BJ (cell line): Measurements from ENCODE around the gene ENOX1. TPM values are rescaled to one million over a fixed set of nuclear protein-coding genes. Genes with fewer than 3 reads are reported as not detected.

Experiments used
- CTCF ChIA-PET: fragments of 350-600 bp; formaldehyde crosslinking; extraction: SDS; loops from one replicate; lab custom pipeline; 2021; ENCODE audit warnings: antibody characterized with exemption, inconsistent platforms; lab: Yijun Ruan, JAX
- POLR2A ChIA-PET: fragments of 300-600 bp; sonication (Branson Sonifier 250); formaldehyde crosslinking; extraction: SDS; loops from one replicate; lab custom pipeline; 2021; ENCODE audit warnings: antibody characterized with exemption; lab: Charles Lee
- DNase-seq: peaks from one replicate; pipeline ENCODE4 v3.0.0-alpha.2; 2011; ENCODE audit warnings: low read depth
- H3K27me3 ChIP-seq: 2 replicates; pipeline ENCODE4 v1.6.0; 2011; ENCODE audit warnings: low read length; ENCODE audit not compliant: control insufficient read depth, insufficient read depth
- H3K36me3 ChIP-seq: 2 replicates; pipeline ENCODE4 v1.5.1; 2011; ENCODE audit warnings: low read length; ENCODE audit not compliant: control insufficient read depth, insufficient read depth
- H3K4me3 ChIP-seq: 2 replicates; pipeline ENCODE4 v1.5.1; 2011; ENCODE audit warnings: low read depth, mild to moderate bottlenecking, control low read depth, low read length
- polyA plus RNA-seq: library from polyadenylated mRNA; depleted of rRNA; stranded (reverse); fragments of >200 nt; gene quantifications from 2 replicates; pipeline ENCODE4 v1.2.3, GENCODE V29; 2011
- TF ChIP-seq, protein P1 (sequence below): IDR thresholded peaks from 2 replicates; pipeline ENCODE4 v1.5.1; 2011; ENCODE audit warnings: low read depth, mild to moderate bottlenecking, control low read depth, inconsistent platforms, low read length, moderate library complexity; ENCODE audit not compliant: insufficient read depth

The ENOX1 gene
- polyA plus RNA-seq, 1 experiment: 2.1 TPM

DNA sequence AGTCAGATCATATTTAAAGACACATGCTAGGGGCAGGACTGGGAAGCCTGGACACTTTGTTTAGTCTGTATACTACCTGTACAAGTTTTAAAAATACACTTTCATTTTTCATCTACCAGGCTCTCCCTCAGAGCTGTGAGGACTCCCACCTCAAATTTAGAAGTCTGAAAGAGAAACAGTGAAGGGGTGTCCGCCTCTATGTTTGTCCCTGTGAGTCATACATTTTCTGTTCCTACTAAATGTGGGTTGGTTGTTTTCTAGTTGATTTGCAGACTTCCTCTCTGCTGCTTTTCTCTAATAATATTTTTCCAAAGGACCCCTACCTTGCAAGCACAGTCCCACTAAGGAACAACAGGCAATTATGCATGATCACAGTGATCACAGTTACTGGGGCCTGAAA is 110.5 kb downstream of the ENOX1 start:
- DNase-seq: no peak
- H3K36me3 ChIP-seq: no peaks in the 10 kb centered on the region
- H3K27me3 ChIP-seq: no peaks in the 10 kb centered on the region
- TF ChIP-seq, protein P1, sequence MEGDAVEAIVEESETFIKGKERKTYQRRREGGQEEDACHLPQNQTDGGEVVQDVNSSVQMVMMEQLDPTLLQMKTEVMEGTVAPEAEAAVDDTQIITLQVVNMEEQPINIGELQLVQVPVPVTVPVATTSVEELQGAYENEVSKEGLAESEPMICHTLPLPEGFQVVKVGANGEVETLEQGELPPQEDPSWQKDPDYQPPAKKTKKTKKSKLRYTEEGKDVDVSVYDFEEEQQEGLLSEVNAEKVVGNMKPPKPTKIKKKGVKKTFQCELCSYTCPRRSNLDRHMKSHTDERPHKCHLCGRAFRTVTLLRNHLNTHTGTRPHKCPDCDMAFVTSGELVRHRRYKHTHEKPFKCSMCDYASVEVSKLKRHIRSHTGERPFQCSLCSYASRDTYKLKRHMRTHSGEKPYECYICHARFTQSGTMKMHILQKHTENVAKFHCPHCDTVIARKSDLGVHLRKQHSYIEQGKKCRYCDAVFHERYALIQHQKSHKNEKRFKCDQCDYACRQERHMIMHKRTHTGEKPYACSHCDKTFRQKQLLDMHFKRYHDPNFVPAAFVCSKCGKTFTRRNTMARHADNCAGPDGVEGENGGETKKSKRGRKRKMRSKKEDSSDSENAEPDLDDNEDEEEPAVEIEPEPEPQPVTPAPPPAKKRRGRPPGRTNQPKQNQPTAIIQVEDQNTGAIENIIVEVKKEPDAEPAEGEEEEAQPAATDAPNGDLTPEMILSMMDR: no peak
- ChIA-PET POLR2A (no interaction called here), CTCF (no interaction called here)
- no peak overlapping the region for H3K4me3 ChIP-seq

- H3K4me3 ChIP-seq: no peak overlapping the region
- no peaks in the 10 kb centered on the region for H3K27me3 ChIP-seq
- ChIA-PET CTCF (no interaction called here), POLR2A (no interaction called here)
- TF ChIP-seq, protein P1: no peak
- no peaks in the 10 kb centered on the region for H3K36me3 ChIP-seq
- DNase-seq: no peak
Measured at GRCh38 chr13:43675577-43675976, 111.2 kb downstream of the ENOX1 start.

DNA sequence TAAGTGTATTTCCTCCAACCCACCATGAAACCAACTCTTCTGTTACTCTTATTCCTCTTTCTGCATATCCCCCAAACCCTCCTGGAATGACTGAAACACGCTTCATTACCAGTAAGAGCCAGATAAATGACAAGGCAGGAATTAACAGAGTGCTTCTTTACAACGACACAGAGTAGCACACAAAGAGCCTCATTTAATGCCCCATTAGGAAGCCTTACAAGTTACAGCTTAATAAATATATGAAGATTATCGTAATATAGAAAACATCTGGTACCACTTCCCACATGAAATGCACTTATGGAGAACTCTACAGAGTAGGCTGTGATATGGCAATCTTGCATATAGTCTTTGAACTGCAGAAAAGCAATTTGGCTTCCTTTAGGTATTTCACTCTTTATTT is 116.8 kb downstream of the ENOX1 start:
- ChIA-PET POLR2A (no interaction called here), CTCF (no interaction called here)
- H3K4me3 ChIP-seq: no peak overlapping the region
- no peaks in the 10 kb centered on the region; the same call in 1 of the 2 replicates for H3K27me3 ChIP-seq
- no peak for DNase-seq
- TF ChIP-seq, protein P1: no peak
- H3K36me3 ChIP-seq: no peaks in the 10 kb centered on the region

- no peaks in the 10 kb centered on the region for H3K36me3 ChIP-seq
- CTCF ChIA-PET: no interaction called here
- TF ChIP-seq, protein P1: no peak
- no peak for DNase-seq
- no peaks in the 10 kb centered on the region; the same call in 1 of the 2 replicates for H3K27me3 ChIP-seq
- no peak overlapping the region for H3K4me3 ChIP-seq
- POLR2A ChIA-PET: no interaction called here
Measured at GRCh38 chr13:43669101-43669500, 117.7 kb downstream of the ENOX1 start.

- TF ChIP-seq, protein P1: no peak
- ChIA-PET CTCF (interaction anchor here (0.6 to 1.2 kb wide), 3 partner anchors 26 to 592 kb away, joined by 3 to 4 read pairs (median 3); no protein-coding TSS in a partner anchor), POLR2A (no interaction called here)
- Histone ChIP-seq H3K4me3 (no peak overlapping the region), H3K27me3 (no peaks in the 10 kb centered on the region; the same call in 1 of the 2 replicates), H3K36me3 (no peaks in the 10 kb centered on the region)
- DNase-seq: no peak
Measured at GRCh38 chr13:43666403-43666802, 120.4 kb downstream of the ENOX1 start.
